Measurements from ENCODE around the gene SLC10A3.

SLC10A3 gene

DNA sequence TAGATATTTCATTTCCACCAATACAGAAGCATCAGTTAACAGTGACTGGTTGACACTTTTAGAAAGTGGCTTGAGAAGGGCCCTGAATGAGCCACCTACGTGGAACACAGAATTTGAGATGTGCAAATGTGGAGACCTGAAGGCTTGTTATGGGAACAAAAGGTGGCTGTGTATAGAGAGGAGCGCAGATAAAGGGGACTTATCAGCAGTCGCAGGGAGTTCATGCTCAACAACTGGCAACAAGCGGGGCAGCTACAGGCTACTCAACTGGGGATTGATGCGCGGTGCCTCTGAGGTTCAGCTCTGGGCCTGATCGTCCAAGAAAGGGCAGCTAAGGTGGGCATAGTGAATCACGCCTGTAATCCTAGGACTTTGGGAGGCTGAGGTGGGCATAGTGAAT is 29.0 kb upstream of the SLC10A3 start:
- Histone ChIP-seq H3K4me3 (ENCODE audit: low read depth, low read length) (no peak overlapping the region), H3K9ac (ENCODE audit: low read depth, low read length) (no peak overlapping the region), H3K4me1 (ENCODE audit: control insufficient read depth, insufficient read depth, low read length) (peaks cover 2% of the 10 kb centered on the region), H3K9me3 (ENCODE audit: control insufficient read depth, insufficient read depth, low read length) (no peaks in the 10 kb centered on the region), H3K36me3 (ENCODE audit: control insufficient read depth, insufficient read depth, low read length) (no peaks in the 10 kb centered on the region), H3K27me3 (ENCODE audit: control insufficient read depth, insufficient read depth, low read length) (no peaks in the 10 kb centered on the region)

DNA sequence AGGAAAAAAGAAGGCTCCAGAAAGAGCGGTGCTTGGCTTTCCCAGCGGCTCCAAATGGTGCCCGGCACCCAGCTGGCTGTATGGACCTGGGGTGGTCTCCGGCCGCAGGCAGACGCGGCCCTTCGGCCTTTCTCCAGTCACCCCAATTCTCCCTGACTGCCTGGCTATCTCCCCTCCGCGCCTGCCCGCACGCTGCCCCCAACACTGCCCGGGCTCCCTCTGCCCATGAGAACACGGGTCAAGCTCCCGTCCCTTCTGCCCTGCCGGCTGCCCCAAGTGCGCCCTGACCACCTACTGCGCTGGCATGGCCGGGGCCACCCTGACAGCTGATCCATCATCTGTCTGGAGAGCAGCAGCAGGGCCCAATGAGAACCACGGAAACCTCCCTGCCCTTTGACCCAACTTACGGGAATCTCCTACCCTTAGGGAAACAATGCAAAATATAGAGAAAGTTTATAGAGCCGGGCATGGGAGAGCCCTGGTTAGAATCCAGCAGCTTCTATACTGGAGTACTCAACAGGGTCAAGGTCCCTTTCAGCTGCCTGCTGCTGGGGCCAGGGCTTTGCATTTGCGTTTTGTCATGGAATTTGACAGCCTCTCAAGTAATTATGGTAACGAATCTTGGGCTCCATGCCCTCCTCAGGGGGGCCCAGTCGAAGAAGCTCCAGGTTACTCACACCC is 26.8 kb upstream of the SLC10A3 start:
- Histone ChIP-seq H3K9ac (ENCODE audit: low read depth, low read length) (no peak overlapping the region), H3K9me3 (ENCODE audit: control insufficient read depth, insufficient read depth, low read length) (no peaks in the 10 kb centered on the region), H3K4me1 (ENCODE audit: control insufficient read depth, insufficient read depth, low read length) (peaks cover 2% of the 10 kb centered on the region), H3K27me3 (ENCODE audit: control insufficient read depth, insufficient read depth, low read length) (no peaks in the 10 kb centered on the region), H3K36me3 (ENCODE audit: control insufficient read depth, insufficient read depth, low read length) (no peaks in the 10 kb centered on the region), H3K4me3 (ENCODE audit: low read depth, low read length) (peak overlapping the region; percentile 78)

- Histone ChIP-seq H3K27me3 (ENCODE audit: control insufficient read depth, insufficient read depth, low read length) (no peaks in the 10 kb centered on the region), H3K9me3 (ENCODE audit: control insufficient read depth, insufficient read depth, low read length) (no peaks in the 10 kb centered on the region), H3K4me3 (ENCODE audit: low read depth, low read length) (peak overlapping the region; percentile 78), H3K4me1 (ENCODE audit: control insufficient read depth, insufficient read depth, low read length) (peaks cover 2% of the 10 kb centered on the region), H3K9ac (ENCODE audit: low read depth, low read length) (no peak overlapping the region), H3K36me3 (ENCODE audit: control insufficient read depth, insufficient read depth, low read length) (no peaks in the 10 kb centered on the region)
Observed at GRCh38 chrX:154516656-154517100, 26.2 kb upstream of the SLC10A3 start.

DNA sequence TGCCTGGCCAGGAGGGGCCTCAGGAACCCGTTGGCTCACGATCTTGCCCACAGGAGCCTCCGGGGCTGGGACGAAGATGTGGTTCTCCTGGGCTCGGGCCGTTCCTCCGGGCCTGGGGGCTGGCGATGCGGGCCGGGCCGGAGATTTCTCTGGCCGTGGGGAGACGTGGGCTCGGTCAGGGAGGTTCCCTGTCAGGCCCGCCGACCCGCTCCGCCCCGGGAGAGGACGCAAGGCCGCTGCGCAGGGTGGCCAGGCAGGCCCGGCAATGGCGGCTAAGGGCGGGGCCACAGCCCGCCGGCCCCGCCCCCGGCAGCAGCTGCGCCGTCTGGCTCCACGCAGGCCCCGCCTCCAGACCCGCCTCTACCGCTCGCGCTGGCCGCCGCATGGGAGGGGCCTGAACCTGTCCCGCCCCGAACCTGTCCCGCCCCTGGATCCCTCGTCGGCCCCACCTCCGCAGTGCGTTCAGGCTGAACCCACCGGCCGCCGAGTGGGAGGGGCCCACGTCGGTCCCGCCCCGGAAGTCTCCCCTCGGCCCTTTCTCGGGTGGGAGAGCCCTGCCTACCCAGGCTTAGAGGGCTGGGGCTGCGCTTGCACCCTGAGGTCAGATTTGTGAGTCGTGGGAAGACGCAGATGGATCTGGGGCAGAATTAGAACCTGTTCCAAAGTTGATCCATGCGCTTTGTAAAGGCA is 25.7 kb upstream of the SLC10A3 start, which contains the start of gene FAM3A:
FAM3A (minus strand) TSS at position 267 of the 690 bp plus-strand sequence. CDS start 460 bp downstream, outside the sequence.
- no peaks in the 10 kb centered on the region for H3K36me3 ChIP-seq (ENCODE audit: control insufficient read depth, insufficient read depth, low read length)
- H3K4me3 ChIP-seq (ENCODE audit: low read depth, low read length): peak within 1 kb of the TSS; percentile 78
- no peaks in the 10 kb centered on the region for H3K27me3 ChIP-seq (ENCODE audit: control insufficient read depth, insufficient read depth, low read length)
- H3K9me3 ChIP-seq (ENCODE audit: control insufficient read depth, insufficient read depth, low read length): no peaks in the 10 kb centered on the region
- H3K4me1 ChIP-seq (ENCODE audit: control insufficient read depth, insufficient read depth, low read length): peaks cover 2% of the 10 kb centered on the region
- no peak within 1 kb of the TSS for H3K9ac ChIP-seq (ENCODE audit: low read depth, low read length)

DNA sequence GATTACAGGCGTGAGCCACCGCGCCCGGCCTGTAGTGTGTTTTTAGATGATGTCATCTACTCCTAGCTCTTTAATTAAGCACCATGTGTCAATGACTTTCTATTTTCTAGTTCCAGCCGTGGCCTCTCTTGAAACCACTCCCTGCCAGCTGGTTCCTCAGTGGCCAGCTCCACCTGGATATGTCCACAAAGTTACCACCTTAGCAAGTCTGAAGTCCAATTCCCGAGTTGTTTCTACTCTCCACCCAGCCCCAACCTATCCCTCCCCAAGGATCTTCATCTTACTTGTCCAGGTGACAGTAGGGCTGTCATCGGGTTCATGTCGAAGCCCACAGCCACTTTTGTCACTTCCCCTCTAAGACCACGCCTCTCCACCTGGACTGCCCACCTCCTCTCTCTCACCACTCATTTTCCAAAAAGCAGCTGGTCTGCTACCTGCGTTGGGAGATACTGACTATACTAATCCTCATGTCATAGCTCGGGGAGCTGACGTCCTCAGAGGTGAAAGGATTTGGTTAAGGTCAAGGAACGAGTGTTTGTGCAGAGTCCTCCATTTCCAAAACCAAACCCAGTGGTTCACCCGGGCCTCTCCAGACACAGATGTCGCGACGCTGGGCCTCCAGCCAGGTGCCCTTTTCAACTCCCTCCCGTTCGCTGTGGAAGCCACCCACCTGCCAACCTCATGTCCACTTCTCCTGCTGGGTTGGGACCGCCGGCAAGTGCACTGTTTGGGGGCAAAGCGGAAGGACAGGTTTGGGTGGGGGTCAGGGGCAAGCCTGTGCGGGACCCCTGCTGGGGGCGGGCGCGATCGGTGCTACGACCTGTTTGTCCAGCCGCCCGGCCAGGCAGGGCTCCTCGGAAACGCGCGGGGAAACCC is 24.9 kb upstream of the SLC10A3 start:
- Histone ChIP-seq H3K4me3 (ENCODE audit: low read depth, low read length) (peak overlapping the region; percentile 56), H3K9ac (ENCODE audit: low read depth, low read length) (no peak overlapping the region), H3K4me1 (ENCODE audit: control insufficient read depth, insufficient read depth, low read length) (peaks cover 2% of the 10 kb centered on the region), H3K9me3 (ENCODE audit: control insufficient read depth, insufficient read depth, low read length) (no peaks in the 10 kb centered on the region), H3K27me3 (ENCODE audit: control insufficient read depth, insufficient read depth, low read length) (no peaks in the 10 kb centered on the region), H3K36me3 (ENCODE audit: control insufficient read depth, insufficient read depth, low read length) (no peaks in the 10 kb centered on the region)

DNA sequence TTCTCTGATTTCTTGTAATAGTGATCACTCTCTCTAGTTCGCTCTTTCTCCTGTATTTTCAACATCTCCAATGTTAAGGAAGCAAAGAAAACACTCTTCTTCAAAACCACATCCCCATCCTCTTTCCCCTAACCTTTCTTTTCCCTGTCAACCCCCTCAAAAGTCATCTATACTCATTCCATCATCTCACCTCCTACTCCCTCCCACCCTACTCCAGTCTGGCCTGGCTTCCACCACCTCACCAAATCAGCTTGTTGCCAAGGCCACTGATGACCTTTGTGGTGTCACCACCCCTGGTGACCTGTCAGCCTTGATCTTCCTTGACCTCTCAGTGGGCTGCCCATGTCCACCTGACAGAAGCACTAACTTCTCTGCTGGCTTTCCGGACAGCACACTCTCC is 23.3 kb upstream of the SLC10A3 start:
- Histone ChIP-seq H3K9ac (ENCODE audit: low read depth, low read length) (no peak overlapping the region), H3K27me3 (ENCODE audit: control insufficient read depth, insufficient read depth, low read length) (no peaks in the 10 kb centered on the region)

DNA sequence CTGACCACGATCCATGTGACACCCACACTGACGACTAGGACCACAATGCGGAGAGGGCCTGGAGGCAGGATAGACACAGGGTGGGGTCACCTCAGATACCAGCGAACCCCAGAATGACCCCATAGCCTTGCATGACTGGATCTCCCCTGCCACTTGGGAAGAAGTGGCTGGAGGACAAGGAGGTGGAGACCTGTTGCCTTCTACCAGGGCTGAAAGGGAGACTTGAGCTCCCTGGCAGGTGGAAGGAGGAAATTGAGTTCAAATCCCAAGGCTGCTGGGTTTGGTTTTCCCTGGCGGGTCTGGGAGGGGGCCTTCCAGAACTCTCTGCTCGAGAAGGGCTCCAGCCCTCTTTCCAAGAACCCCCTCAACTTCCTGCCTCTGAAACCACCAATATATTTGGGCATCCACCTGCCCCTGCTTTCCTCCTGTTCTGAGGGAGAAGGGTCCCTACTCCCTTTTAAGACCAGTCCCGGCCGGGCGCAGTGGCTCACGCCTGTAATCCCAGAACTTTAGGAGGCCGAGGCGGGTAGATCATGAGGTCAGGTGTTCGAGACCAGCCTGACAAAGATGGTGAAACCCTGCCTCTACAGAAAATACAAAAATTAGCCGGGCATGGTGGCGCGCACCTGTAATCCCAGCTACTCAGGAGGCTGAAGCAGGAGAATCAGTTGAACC is 22.6 kb upstream of the SLC10A3 start:
- H3K27me3 ChIP-seq (ENCODE audit: control insufficient read depth, insufficient read depth, low read length): no peaks in the 10 kb centered on the region
- no peaks in the 10 kb centered on the region for H3K9me3 ChIP-seq (ENCODE audit: control insufficient read depth, insufficient read depth, low read length)

More for the DNA sequence above, 23.3 kb upstream of the SLC10A3 start:
- H3K9me3 ChIP-seq (ENCODE audit: control insufficient read depth, insufficient read depth, low read length): no peaks in the 10 kb centered on the region
- no peaks in the 10 kb centered on the region for H3K36me3 ChIP-seq (ENCODE audit: control insufficient read depth, insufficient read depth, low read length)
- no peak overlapping the region for H3K4me3 ChIP-seq (ENCODE audit: low read depth, low read length)
- H3K4me1 ChIP-seq (ENCODE audit: control insufficient read depth, insufficient read depth, low read length): peaks cover 2% of the 10 kb centered on the region

DNA sequence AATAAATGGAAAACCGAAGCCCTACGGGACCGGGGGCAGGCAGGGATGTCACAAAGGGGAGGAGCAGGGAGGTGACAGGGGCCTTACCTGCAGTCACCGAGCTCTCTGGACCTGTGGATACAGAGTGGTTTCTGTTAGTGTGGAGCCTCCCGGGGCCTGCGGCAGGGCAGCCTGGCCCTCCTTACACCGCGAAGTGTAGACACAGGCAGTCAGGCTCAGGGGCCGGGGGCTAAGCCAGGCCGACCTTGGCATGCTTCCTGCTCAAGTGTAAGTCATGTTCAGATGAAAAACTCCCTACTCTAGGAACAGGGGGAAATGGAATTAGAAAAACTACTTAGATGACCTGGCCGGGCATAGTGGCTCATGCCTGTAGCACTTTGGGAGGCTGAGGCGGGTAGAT is 21.3 kb upstream of the SLC10A3 start:
- no peaks in the 10 kb centered on the region for H3K4me1 ChIP-seq (ENCODE audit: control insufficient read depth, insufficient read depth, low read length)
- no peaks in the 10 kb centered on the region for H3K9me3 ChIP-seq (ENCODE audit: control insufficient read depth, insufficient read depth, low read length)
- no peak overlapping the region for H3K4me3 ChIP-seq (ENCODE audit: low read depth, low read length)
- H3K9ac ChIP-seq (ENCODE audit: low read depth, low read length): no peak overlapping the region
- peaks cover under 1% of the 10 kb centered on the region for H3K36me3 ChIP-seq (ENCODE audit: control insufficient read depth, insufficient read depth, low read length)
- no peaks in the 10 kb centered on the region for H3K27me3 ChIP-seq (ENCODE audit: control insufficient read depth, insufficient read depth, low read length)

More for the DNA sequence above, 22.6 kb upstream of the SLC10A3 start:
- Histone ChIP-seq H3K4me3 (ENCODE audit: low read depth, low read length) (no peak overlapping the region), H3K36me3 (ENCODE audit: control insufficient read depth, insufficient read depth, low read length) (no peaks in the 10 kb centered on the region), H3K4me1 (ENCODE audit: control insufficient read depth, insufficient read depth, low read length) (peaks cover 1% of the 10 kb centered on the region), H3K9ac (ENCODE audit: low read depth, low read length) (no peak overlapping the region)

- Histone ChIP-seq H3K4me1 (ENCODE audit: control insufficient read depth, insufficient read depth, low read length) (no peaks in the 10 kb centered on the region), H3K27me3 (ENCODE audit: control insufficient read depth, insufficient read depth, low read length) (no peaks in the 10 kb centered on the region), H3K9me3 (ENCODE audit: control insufficient read depth, insufficient read depth, low read length) (no peaks in the 10 kb centered on the region), H3K36me3 (ENCODE audit: control insufficient read depth, insufficient read depth, low read length) (peaks cover 11% of the 10 kb centered on the region), H3K9ac (ENCODE audit: low read depth, low read length) (no peak overlapping the region), H3K4me3 (ENCODE audit: low read depth, low read length) (no peak overlapping the region)
Observed at GRCh38 chrX:154509455-154509854, 19.0 kb upstream of the SLC10A3 start.

- Histone ChIP-seq H3K9me3 (ENCODE audit: control insufficient read depth, insufficient read depth, low read length) (no peaks in the 10 kb centered on the region), H3K36me3 (ENCODE audit: control insufficient read depth, insufficient read depth, low read length) (peaks cover 11% of the 10 kb centered on the region), H3K4me1 (ENCODE audit: control insufficient read depth, insufficient read depth, low read length) (no peaks in the 10 kb centered on the region), H3K9ac (ENCODE audit: low read depth, low read length) (no peak overlapping the region), H3K27me3 (ENCODE audit: control insufficient read depth, insufficient read depth, low read length) (no peaks in the 10 kb centered on the region), H3K4me3 (ENCODE audit: low read depth, low read length) (no peak overlapping the region)
Observed at GRCh38 chrX:154508384-154508745, 17.9 kb upstream of the SLC10A3 start.

GRCh38 chrX:154507673-154508383 is 17.4 kb upstream of the SLC10A3 start:
- Histone ChIP-seq H3K36me3 (ENCODE audit: control insufficient read depth, insufficient read depth, low read length) (peaks cover 11% of the 10 kb centered on the region), H3K9me3 (ENCODE audit: control insufficient read depth, insufficient read depth, low read length) (no peaks in the 10 kb centered on the region), H3K27me3 (ENCODE audit: control insufficient read depth, insufficient read depth, low read length) (no peaks in the 10 kb centered on the region), H3K4me1 (ENCODE audit: control insufficient read depth, insufficient read depth, low read length) (no peaks in the 10 kb centered on the region), H3K4me3 (ENCODE audit: low read depth, low read length) (no peak overlapping the region), H3K9ac (ENCODE audit: low read depth, low read length) (no peak overlapping the region)
